ENCODE results near the gene COBLL1. TPM values are rescaled to one million over a fixed set of nuclear protein-coding genes. Genes with fewer than 3 reads are reported as not detected.
A peak's percentile ranks its signal among the peaks of the same experiment; 100 is the strongest.

Gene COBLL1
- total and polyA plus RNA-seq, 2 experiments from 2014 or later, result 87.3 to 146 TPM

- H2AFZ ChIP-seq, result no peak overlapping the region
- no peaks in the 10 kb centered on the region for H4K20me1 ChIP-seq (ENCODE audit: insufficient read depth, poor library complexity, severe bottlenecking)
- WGBS (ENCODE audit: low lambda C conversion rate, missing lambda C conversion rate), result 70% methylated on average over 6 of the region's 6 CpGs
- DNase-seq (ENCODE audit: low spot score), result peak; percentile 61
- peaks cover 5% of the 10 kb centered on the region for H3K4me1 ChIP-seq (ENCODE audit: insufficient read depth)
- H3K36me3 ChIP-seq (replicated peaks; ENCODE audit: insufficient read depth, low read depth), result no peaks in the 10 kb centered on the region
- H3K27ac ChIP-seq, result no peak overlapping the region
- peaks cover 3% of the 10 kb centered on the region for H3K79me2 ChIP-seq
- no peak for TF ChIP-seq EZH2phosphoT487 (IDR thresholded peaks at IDR 0.05; ENCODE audit: low read depth, severe bottlenecking, unreplicated experiment)
- TF ChIP-seq CTCF (IDR thresholded peaks at IDR 0.05; ENCODE audit: poor library complexity), result peak; percentile 70
- no peak overlapping the region for H3K4me2 ChIP-seq
- H3K9me2 ChIP-seq (replicated peaks; ENCODE audit: insufficient read depth), result no peaks in the 10 kb centered on the region
- H3K9me3 ChIP-seq (ENCODE audit: low read depth), result no peaks in the 10 kb centered on the region
- H3K27me3 ChIP-seq, result no peaks in the 10 kb centered on the region
- H3K4me3 ChIP-seq, result no peak overlapping the region
These were observed 124.4 kb downstream of the COBLL1 start for GRCh38 chr2:164717000-164717803.

DNA sequence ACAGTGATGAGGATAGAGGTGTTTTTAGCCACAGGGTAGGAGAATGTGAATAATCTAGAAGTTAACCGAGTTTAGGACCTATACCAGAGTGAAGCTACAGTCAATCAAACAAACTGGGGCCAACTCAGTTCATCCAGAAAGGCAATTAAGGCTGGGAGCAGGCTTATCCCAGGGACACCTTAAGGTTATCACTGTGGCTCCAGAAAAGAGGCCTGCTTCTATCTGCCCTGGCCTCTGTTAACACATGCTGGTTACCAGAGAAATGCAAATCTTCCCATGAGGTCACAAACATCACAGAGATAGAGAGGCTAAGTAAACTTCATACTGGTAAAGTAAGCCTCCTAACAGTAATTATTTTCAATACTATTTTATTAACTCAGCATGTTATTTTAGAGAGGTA, 127.2 kb downstream of the COBLL1 start:
- no peaks in the 10 kb centered on the region for H3K9me2 ChIP-seq (replicated peaks; ENCODE audit: insufficient read depth)
- H3K9me3 ChIP-seq (ENCODE audit: low read depth), result no peaks in the 10 kb centered on the region
- WGBS (ENCODE audit: low lambda C conversion rate, missing lambda C conversion rate), result 41% methylated on average over 1 of the region's 1 CpG
- no peaks in the 10 kb centered on the region for H3K27me3 ChIP-seq
- H3K79me2 ChIP-seq, result peaks cover 3% of the 10 kb centered on the region
- TF ChIP-seq EZH2phosphoT487 (IDR thresholded peaks at IDR 0.05; ENCODE audit: low read depth, severe bottlenecking, unreplicated experiment), result no peak
- TF ChIP-seq CTCF (IDR thresholded peaks at IDR 0.05; ENCODE audit: poor library complexity), result no peak
- no peak for TF ChIP-seq EZH2 (IDR thresholded peaks at IDR 0.05; ENCODE audit: borderline replicate concordance)
- H3K4me3 ChIP-seq, result no peak overlapping the region
- peaks cover 5% of the 10 kb centered on the region for H3K4me1 ChIP-seq (ENCODE audit: insufficient read depth)
- peak; percentile 40 for DNase-seq (ENCODE audit: low spot score)
- no peaks in the 10 kb centered on the region for H4K20me1 ChIP-seq (ENCODE audit: insufficient read depth, poor library complexity, severe bottlenecking)
- no peak overlapping the region for H2AFZ ChIP-seq
- peak overlapping the region; percentile 3 for H3K27ac ChIP-seq
- no peak overlapping the region for H3K4me2 ChIP-seq
- H3K36me3 ChIP-seq (replicated peaks; ENCODE audit: insufficient read depth, low read depth), result no peaks in the 10 kb centered on the region

- DNase-seq (ENCODE audit: low spot score), result no peak
- H2AFZ ChIP-seq, result no peak overlapping the region
- TF ChIP-seq EZH2 (IDR thresholded peaks at IDR 0.05; ENCODE audit: borderline replicate concordance), result no peak
- no peak for TF ChIP-seq EZH2phosphoT487 (IDR thresholded peaks at IDR 0.05; ENCODE audit: low read depth, severe bottlenecking, unreplicated experiment)
- no peak for TF ChIP-seq CTCF (IDR thresholded peaks at IDR 0.05; ENCODE audit: poor library complexity)
- no peaks in the 10 kb centered on the region for H4K20me1 ChIP-seq (ENCODE audit: insufficient read depth, poor library complexity, severe bottlenecking)
- no peak overlapping the region for H3K4me3 ChIP-seq
- peak overlapping the region; percentile 72 for H3K27ac ChIP-seq
- 32% methylated on average over 1 of the region's 1 CpG for WGBS (ENCODE audit: low lambda C conversion rate, missing lambda C conversion rate)
- no peaks in the 10 kb centered on the region for H3K27me3 ChIP-seq
- H3K79me2 ChIP-seq, result peaks cover 4% of the 10 kb centered on the region
- peak overlapping the region; percentile 55 for H3K4me2 ChIP-seq
- H3K9me2 ChIP-seq (replicated peaks; ENCODE audit: insufficient read depth), result no peaks in the 10 kb centered on the region
- H3K4me1 ChIP-seq (ENCODE audit: insufficient read depth), result peaks cover 5% of the 10 kb centered on the region
- no peaks in the 10 kb centered on the region for H3K9me3 ChIP-seq (ENCODE audit: low read depth)
- H3K36me3 ChIP-seq (replicated peaks; ENCODE audit: insufficient read depth, low read depth), result no peaks in the 10 kb centered on the region
These were observed 129.9 kb downstream of the COBLL1 start for GRCh38 chr2:164711766-164712138.

All from hepatocyte (in vitro differentiated cells).